ENCODE results near the gene STRIP2. TPM values are rescaled to one million over a fixed set of nuclear protein-coding genes. Genes with fewer than 3 reads are reported as not detected.
"Not testable (repeated sequence)": the region's sequence is repeated elsewhere in the genome, so short reads cannot be mapped to it uniquely, and the experiment has no call there.

The STRIP2 gene
- total RNA-seq, 1 experiment from 2014 or later, result 6.5 TPM

GRCh38 chr7:129401967-129402860, 32.0 kb upstream of the STRIP2 start:
- intact Hi-C loops (cut with micrococcal nuclease; ENCODE audit: unreplicated experiment), result loop anchor here (1.0 to 2.0 kb wide), 2 partner anchors 71 to 242 kb away; no protein-coding TSS in a partner anchor
- TF ChIP-seq CTCF (IDR thresholded peaks at IDR 0.05; ENCODE audit: insufficient read depth in 1 of 2, low read depth in 1 of 2, low read length in 1 of 2, severe bottlenecking in 1 of 2, unreplicated experiment in 1 of 2), result no peak
- H3K36me3 Mint-ChIP-seq (ENCODE audit: insufficient read depth, unreplicated experiment), result peaks cover 5% of the 10 kb centered on the region
- Histone ChIP-seq H3K36me3 (ENCODE audit: control insufficient read depth, insufficient read depth, low read length) (no peaks in the 10 kb centered on the region), H3K4me3 (ENCODE audit: low read depth, low read length) (no peak overlapping the region), H3K4me1 (no peaks in the 10 kb centered on the region; the same call in 1 of the 2 replicates), H3K27me3 (replicated peaks; ENCODE audit: control insufficient read depth, insufficient read depth, low read length) (no peaks in the 10 kb centered on the region), H3K9me3 (no peaks in the 10 kb centered on the region)
- ChIA-PET POLR2A (interaction anchor here (0.9 kb wide), 1 partner anchor 12 kb away, joined by 4 read pairs; no protein-coding TSS in a partner anchor), CTCF (interaction anchor here (0.9 to 1.3 kb wide), 3 partner anchors 13 to 34 kb away, joined by 3 to 4 read pairs (median 4); no protein-coding TSS in a partner anchor)
- no TSS peak for BruUV-seq (replicated peaks)
- DNase-seq, result no peak
- no peaks in the 10 kb centered on the region for H3K27me3 Mint-ChIP-seq (ENCODE audit: insufficient read depth, unreplicated experiment)
- no peak overlapping the region for H3K27ac Mint-ChIP-seq (ENCODE audit: unreplicated experiment)
- H3K9me3 Mint-ChIP-seq (ENCODE audit: unreplicated experiment), result no peaks in the 10 kb centered on the region
- H3K4me3 Mint-ChIP-seq (ENCODE audit: unreplicated experiment), result no peak overlapping the region
- H3K4me1 Mint-ChIP-seq (ENCODE audit: low read depth, unreplicated experiment), result no peaks in the 10 kb centered on the region

- H3K4me1 Mint-ChIP-seq (ENCODE audit: low read depth, unreplicated experiment), result no peaks in the 10 kb centered on the region
- H3K4me3 Mint-ChIP-seq (ENCODE audit: unreplicated experiment), result no peak overlapping the region
- H3K27me3 ChIP-seq (replicated peaks; ENCODE audit: control insufficient read depth, insufficient read depth, low read length), result no peaks in the 10 kb centered on the region
- H3K36me3 Mint-ChIP-seq (ENCODE audit: insufficient read depth, unreplicated experiment), result no peaks in the 10 kb centered on the region
- H3K4me1 ChIP-seq, result no peaks in the 10 kb centered on the region; the same call in 1 of the 2 replicates
- no peaks in the 10 kb centered on the region for H3K36me3 ChIP-seq (ENCODE audit: control insufficient read depth, insufficient read depth, low read length)
- no TSS peak for BruUV-seq (replicated peaks)
- no peaks in the 10 kb centered on the region for H3K9me3 ChIP-seq
- DNase-seq, result no peak
- H3K27ac Mint-ChIP-seq (ENCODE audit: unreplicated experiment), result no peak overlapping the region
- CTCF ChIA-PET, result no interaction called here
- no peaks in the 10 kb centered on the region for H3K27me3 Mint-ChIP-seq (ENCODE audit: insufficient read depth, unreplicated experiment)
- H3K4me3 ChIP-seq (ENCODE audit: low read depth, low read length), result no peak overlapping the region
- no peaks in the 10 kb centered on the region for H3K9me3 Mint-ChIP-seq (ENCODE audit: unreplicated experiment)
- POLR2A ChIA-PET, result no interaction called here
- intact Hi-C loops (cut with micrococcal nuclease; ENCODE audit: unreplicated experiment), result no loop called here
- TF ChIP-seq CTCF (IDR thresholded peaks at IDR 0.05; ENCODE audit: insufficient read depth in 1 of 2, low read depth in 1 of 2, low read length in 1 of 2, severe bottlenecking in 1 of 2, unreplicated experiment in 1 of 2), result no peak
These were observed 28.7 kb upstream of the STRIP2 start for GRCh38 chr7:129405527-129405926.

- H3K4me3 Mint-ChIP-seq (ENCODE audit: unreplicated experiment); CTCF ChIA-PET; intact Hi-C loops (cut with micrococcal nuclease; ENCODE audit: unreplicated experiment); H3K4me1 Mint-ChIP-seq (ENCODE audit: low read depth, unreplicated experiment); POLR2A ChIA-PET; H3K9me3 ChIP-seq; H3K4me3 ChIP-seq (ENCODE audit: low read depth, low read length); BruUV-seq (replicated peaks); H3K36me3 Mint-ChIP-seq (ENCODE audit: insufficient read depth, unreplicated experiment); H3K36me3 ChIP-seq (ENCODE audit: control insufficient read depth, insufficient read depth, low read length); H3K27me3 ChIP-seq (replicated peaks; ENCODE audit: control insufficient read depth, insufficient read depth, low read length); H3K9me3 Mint-ChIP-seq (ENCODE audit: unreplicated experiment); H3K4me1 ChIP-seq; H3K27ac Mint-ChIP-seq (ENCODE audit: unreplicated experiment); H3K27me3 Mint-ChIP-seq (ENCODE audit: insufficient read depth, unreplicated experiment); DNase-seq: not testable (repeated sequence)
These were observed 24.0 kb upstream of the STRIP2 start for GRCh38 chr7:129410238-129410637.
